Liver (tissue), 9 donors: ENCODE measurements around the gene DNM2. TPM values are rescaled to one million over a fixed set of nuclear protein-coding genes. Genes with fewer than 3 reads are reported as not detected.

Experiments used
- DNase-seq: peaks from one replicate; pipeline ENCODE4 v3.0.0-alpha.2; 2017; ENCODE audit warnings: low spot score
- H3K27ac ChIP-seq, 2 donors: one replicate each; pipeline ENCODE4 v1.7.0; 2013; ENCODE audit warnings: inconsistent platforms in 2 of 2, low read length in 2 of 2, control low read depth in 1 of 2, low read depth in 1 of 2, mild to moderate bottlenecking in 1 of 2
- H3K27me3 ChIP-seq, 4 donors: one replicate each; pipeline versions ENCODE4 v1.6.1 to v1.7.0; 2013; ENCODE audit warnings: low read length in 3 of 4, inconsistent platforms in 1 of 4, mild to moderate bottlenecking in 1 of 4, moderate library complexity in 1 of 4; ENCODE audit not compliant: control insufficient read depth in 4 of 4, insufficient read depth in 4 of 4
- H3K36me3 ChIP-seq, 4 donors: one replicate each; pipeline versions ENCODE4 v1.6.1 to v1.7.0; 2013; ENCODE audit warnings: low read length in 3 of 4, mild to moderate bottlenecking in 3 of 4, low read depth in 1 of 4, moderate library complexity in 1 of 4; ENCODE audit not compliant: control insufficient read depth in 4 of 4, insufficient read depth in 3 of 4
- H3K4me1 ChIP-seq, 4 donors: one replicate each; pipeline versions ENCODE4 v1.6.1 to v1.7.0; 2013; ENCODE audit warnings: low read length in 3 of 4, mild to moderate bottlenecking in 3 of 4, moderate library complexity in 1 of 4; ENCODE audit not compliant: control insufficient read depth in 4 of 4, insufficient read depth in 4 of 4
- H3K4me3 ChIP-seq, 3 donors: one replicate each; pipeline versions ENCODE4 v1.6.1 to v1.7.0; 2013; ENCODE audit warnings: low read length in 3 of 3, control low read depth in 1 of 3, low read depth in 1 of 3, mild to moderate bottlenecking in 1 of 3
- H3K9ac ChIP-seq, 2 donors: one replicate each; pipeline ENCODE4 v1.7.0; 2013; ENCODE audit warnings: low read length in 2 of 2, mild to moderate bottlenecking in 2 of 2, moderate library complexity in 2 of 2, control low read depth in 1 of 2, low read depth in 1 of 2
- H3K9me3 ChIP-seq, 4 donors: one replicate each; pipeline versions ENCODE4 v1.6.1 to v1.7.0; 2013; ENCODE audit warnings: low read length in 3 of 4; ENCODE audit not compliant: control insufficient read depth in 4 of 4
- EGR1 ChIP-seq, 2 donors: IDR thresholded peaks; 2 replicates each; pipeline ENCODE4 v1.6.1; 2016 to 2018; ENCODE audit warnings: antibody characterized with exemption in 2 of 2, low read depth in 2 of 2
- FOXA1 ChIP-seq: IDR thresholded peaks from 2 replicates; pipeline ENCODE4 v1.6.1; 2016; ENCODE audit warnings: antibody characterized with exemption
- GABPA ChIP-seq, 2 donors: IDR thresholded peaks in 1 of 2; conservative IDR thresholded peaks in 1 of 2; 2 replicates each; pipeline ENCODE4 v1.6.1; 2016; ENCODE audit warnings: antibody characterized with exemption in 2 of 2, mild to moderate bottlenecking in 1 of 2, moderate library complexity in 1 of 2
- HNF4A ChIP-seq, 2 donors: conservative IDR thresholded peaks; 2 replicates each; pipeline ENCODE4 v1.6.1; 2016; ENCODE audit warnings: antibody characterized with exemption in 2 of 2, mild to moderate bottlenecking in 2 of 2
- HNF4G ChIP-seq: IDR thresholded peaks from 2 replicates; pipeline ENCODE4 v1.6.1; 2016; ENCODE audit warnings: antibody characterized with exemption
- NR2F2 ChIP-seq: IDR thresholded peaks from 2 replicates; pipeline ENCODE4 v1.6.1; 2016; ENCODE audit warnings: antibody characterized with exemption
- RAD21 ChIP-seq, 2 donors: IDR thresholded peaks; 2 replicates each; pipeline ENCODE4 v1.6.1; 2016; ENCODE audit warnings: antibody characterized with exemption in 2 of 2, mild to moderate bottlenecking in 2 of 2
- RXRA ChIP-seq, 2 donors: IDR thresholded peaks; 2 replicates each; pipeline ENCODE4 v1.6.1; 2017 to 2018; ENCODE audit warnings: antibody characterized with exemption in 2 of 2, mild to moderate bottlenecking in 1 of 2
- SP1 ChIP-seq: IDR thresholded peaks from 2 replicates; pipeline ENCODE4 v1.6.1; 2018; ENCODE audit warnings: antibody characterized with exemption, mild to moderate bottlenecking
- TAF1 ChIP-seq: conservative IDR thresholded peaks from 2 replicates; pipeline ENCODE4 v1.6.1; 2016; ENCODE audit warnings: antibody characterized with exemption, mild to moderate bottlenecking
- YY1 ChIP-seq: IDR thresholded peaks from 2 replicates; pipeline ENCODE4 v1.6.1; 2016; ENCODE audit warnings: antibody characterized with exemption, mild to moderate bottlenecking
- WGBS: extraction: QIAGEN DNeasy Blood & Tissue Kit; methylation state at CpG from one replicate; pipeline ENCODE4 v1.1.7; 2013; 5-methylcytosine and 5-hydroxymethylcytosine counted together
- polyA plus RNA-seq, 2 donors: library from polyadenylated mRNA; stranded (reverse) in 1 of 2; unstranded in 1 of 2; fragments of 200-250 nt in 1 of 2; fragments of >200 nt in 1 of 2; fragmentation: Nextera tagmentation in 1 of 2; extraction: Ambion mirVana in 1 of 2; gene quantifications; one replicate each; pipeline versions ENCODE4 v1.2.1 to v1.2.3, GENCODE V29; 2013 to 2015
- total RNA-seq, 2 donors: library from RNA; depleted of rRNA; stranded (reverse); fragments of >200 nt; gene quantifications; one replicate each; pipeline ENCODE4 v1.2.3, GENCODE V29; 2014
- TF ChIP-seq, protein P1 (sequence below): IDR thresholded peaks from 2 replicates; pipeline ENCODE4 v1.6.1; 2016; ENCODE audit warnings: antibody characterized with exemption
- TF ChIP-seq, protein P2 (sequence below): IDR thresholded peaks from 2 replicates; pipeline ENCODE4 v1.6.1; 2016; ENCODE audit warnings: antibody characterized with exemption, mild to moderate bottlenecking
- TF ChIP-seq, protein P3 (sequence below): IDR thresholded peaks from 2 replicates; pipeline ENCODE4 v1.6.1; 2016; ENCODE audit warnings: antibody characterized with exemption
- TF ChIP-seq, protein P4 (sequence below): fragments of 150-350 bp; IDR thresholded peaks from 2 replicates; pipeline ENCODE4 v1.5.1; 2017; ENCODE audit warnings: improper control_type of control experiment, low read depth, low read length; ENCODE audit not compliant: missing input control
- TF ChIP-seq, protein P5 (sequence below): IDR thresholded peaks from 2 replicates; pipeline ENCODE4 v1.6.1; 2016; ENCODE audit warnings: antibody characterized with exemption
- donor health status: healthy.
- donor health status: healthy.
- donor health status: healthy.
- donor health status: healthy.
- donor health status: healthy.

Gene DNM2
- total and polyA plus RNA-seq, 4 donors = 23.1 to 95.1 (median 59.1) TPM

DNA sequence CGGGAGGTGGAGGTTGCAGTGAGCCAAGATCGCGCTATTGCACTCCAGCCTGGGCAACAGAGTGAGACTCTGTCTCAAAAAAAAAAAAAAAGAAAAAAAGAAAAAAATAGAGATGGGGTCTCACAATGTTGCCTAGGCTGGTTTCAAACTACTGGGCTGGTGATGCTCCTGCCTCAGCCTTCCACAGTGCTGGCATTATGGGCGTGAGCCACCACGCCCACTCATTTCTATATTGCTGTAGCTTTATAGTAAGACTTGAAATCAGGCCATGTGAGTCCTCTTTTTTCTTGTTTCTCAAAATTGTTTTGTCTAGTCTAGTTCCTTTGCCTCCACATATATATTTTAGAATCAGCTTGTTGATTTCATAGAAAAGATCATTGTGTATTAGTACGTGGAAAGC is 18.3 kb downstream of the DNM2 start:
- H3K4me1 ChIP-seq = peaks cover 0 to 8% (median under 1%) of the 10 kb centered on the region in 4 donors
- H3K27ac ChIP-seq = no peak overlapping the region
- peaks cover 0 to 2% (median 0%) of the 10 kb centered on the region in 4 donors for H3K36me3 ChIP-seq
- H3K4me3 ChIP-seq = no peak overlapping the region
- DNase-seq = no peak
- TF ChIP-seq, protein P1, sequence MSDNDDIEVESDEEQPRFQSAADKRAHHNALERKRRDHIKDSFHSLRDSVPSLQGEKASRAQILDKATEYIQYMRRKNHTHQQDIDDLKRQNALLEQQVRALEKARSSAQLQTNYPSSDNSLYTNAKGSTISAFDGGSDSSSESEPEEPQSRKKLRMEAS = no peak
- TF ChIP-seq FOXA1 = no peak
- no peak for TF ChIP-seq EGR1 (IDR thresholded peaks at IDR 0.05; ENCODE audit: low read depth in 2 of 2)
- no peak for TF ChIP-seq RXRA (IDR thresholded peaks at IDR 0.05)
- TF ChIP-seq, protein P2, sequence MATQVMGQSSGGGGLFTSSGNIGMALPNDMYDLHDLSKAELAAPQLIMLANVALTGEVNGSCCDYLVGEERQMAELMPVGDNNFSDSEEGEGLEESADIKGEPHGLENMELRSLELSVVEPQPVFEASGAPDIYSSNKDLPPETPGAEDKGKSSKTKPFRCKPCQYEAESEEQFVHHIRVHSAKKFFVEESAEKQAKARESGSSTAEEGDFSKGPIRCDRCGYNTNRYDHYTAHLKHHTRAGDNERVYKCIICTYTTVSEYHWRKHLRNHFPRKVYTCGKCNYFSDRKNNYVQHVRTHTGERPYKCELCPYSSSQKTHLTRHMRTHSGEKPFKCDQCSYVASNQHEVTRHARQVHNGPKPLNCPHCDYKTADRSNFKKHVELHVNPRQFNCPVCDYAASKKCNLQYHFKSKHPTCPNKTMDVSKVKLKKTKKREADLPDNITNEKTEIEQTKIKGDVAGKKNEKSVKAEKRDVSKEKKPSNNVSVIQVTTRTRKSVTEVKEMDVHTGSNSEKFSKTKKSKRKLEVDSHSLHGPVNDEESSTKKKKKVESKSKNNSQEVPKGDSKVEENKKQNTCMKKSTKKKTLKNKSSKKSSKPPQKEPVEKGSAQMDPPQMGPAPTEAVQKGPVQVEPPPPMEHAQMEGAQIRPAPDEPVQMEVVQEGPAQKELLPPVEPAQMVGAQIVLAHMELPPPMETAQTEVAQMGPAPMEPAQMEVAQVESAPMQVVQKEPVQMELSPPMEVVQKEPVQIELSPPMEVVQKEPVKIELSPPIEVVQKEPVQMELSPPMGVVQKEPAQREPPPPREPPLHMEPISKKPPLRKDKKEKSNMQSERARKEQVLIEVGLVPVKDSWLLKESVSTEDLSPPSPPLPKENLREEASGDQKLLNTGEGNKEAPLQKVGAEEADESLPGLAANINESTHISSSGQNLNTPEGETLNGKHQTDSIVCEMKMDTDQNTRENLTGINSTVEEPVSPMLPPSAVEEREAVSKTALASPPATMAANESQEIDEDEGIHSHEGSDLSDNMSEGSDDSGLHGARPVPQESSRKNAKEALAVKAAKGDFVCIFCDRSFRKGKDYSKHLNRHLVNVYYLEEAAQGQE = no peak
- no peak for TF ChIP-seq RAD21 (IDR thresholded peaks at IDR 0.05)
- no peak for TF ChIP-seq SP1
- TF ChIP-seq HNF4G = no peak
- TF ChIP-seq, protein P3, sequence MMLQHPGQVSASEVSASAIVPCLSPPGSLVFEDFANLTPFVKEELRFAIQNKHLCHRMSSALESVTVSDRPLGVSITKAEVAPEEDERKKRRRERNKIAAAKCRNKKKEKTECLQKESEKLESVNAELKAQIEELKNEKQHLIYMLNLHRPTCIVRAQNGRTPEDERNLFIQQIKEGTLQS = no peak
- no peak for TF ChIP-seq TAF1
- no peak for TF ChIP-seq HNF4A (conservative IDR thresholded peaks at IDR 0.05)
- no peak for TF ChIP-seq YY1
- TF ChIP-seq, protein P4, sequence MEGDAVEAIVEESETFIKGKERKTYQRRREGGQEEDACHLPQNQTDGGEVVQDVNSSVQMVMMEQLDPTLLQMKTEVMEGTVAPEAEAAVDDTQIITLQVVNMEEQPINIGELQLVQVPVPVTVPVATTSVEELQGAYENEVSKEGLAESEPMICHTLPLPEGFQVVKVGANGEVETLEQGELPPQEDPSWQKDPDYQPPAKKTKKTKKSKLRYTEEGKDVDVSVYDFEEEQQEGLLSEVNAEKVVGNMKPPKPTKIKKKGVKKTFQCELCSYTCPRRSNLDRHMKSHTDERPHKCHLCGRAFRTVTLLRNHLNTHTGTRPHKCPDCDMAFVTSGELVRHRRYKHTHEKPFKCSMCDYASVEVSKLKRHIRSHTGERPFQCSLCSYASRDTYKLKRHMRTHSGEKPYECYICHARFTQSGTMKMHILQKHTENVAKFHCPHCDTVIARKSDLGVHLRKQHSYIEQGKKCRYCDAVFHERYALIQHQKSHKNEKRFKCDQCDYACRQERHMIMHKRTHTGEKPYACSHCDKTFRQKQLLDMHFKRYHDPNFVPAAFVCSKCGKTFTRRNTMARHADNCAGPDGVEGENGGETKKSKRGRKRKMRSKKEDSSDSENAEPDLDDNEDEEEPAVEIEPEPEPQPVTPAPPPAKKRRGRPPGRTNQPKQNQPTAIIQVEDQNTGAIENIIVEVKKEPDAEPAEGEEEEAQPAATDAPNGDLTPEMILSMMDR = no peak
- WGBS = 92% methylated on average over 6 of the region's 6 CpGs
- H3K27me3 ChIP-seq = no peaks in the 10 kb centered on the region
- H3K9me3 ChIP-seq = no peaks in the 10 kb centered on the region
- H3K9ac ChIP-seq = no peak overlapping the region

DNA sequence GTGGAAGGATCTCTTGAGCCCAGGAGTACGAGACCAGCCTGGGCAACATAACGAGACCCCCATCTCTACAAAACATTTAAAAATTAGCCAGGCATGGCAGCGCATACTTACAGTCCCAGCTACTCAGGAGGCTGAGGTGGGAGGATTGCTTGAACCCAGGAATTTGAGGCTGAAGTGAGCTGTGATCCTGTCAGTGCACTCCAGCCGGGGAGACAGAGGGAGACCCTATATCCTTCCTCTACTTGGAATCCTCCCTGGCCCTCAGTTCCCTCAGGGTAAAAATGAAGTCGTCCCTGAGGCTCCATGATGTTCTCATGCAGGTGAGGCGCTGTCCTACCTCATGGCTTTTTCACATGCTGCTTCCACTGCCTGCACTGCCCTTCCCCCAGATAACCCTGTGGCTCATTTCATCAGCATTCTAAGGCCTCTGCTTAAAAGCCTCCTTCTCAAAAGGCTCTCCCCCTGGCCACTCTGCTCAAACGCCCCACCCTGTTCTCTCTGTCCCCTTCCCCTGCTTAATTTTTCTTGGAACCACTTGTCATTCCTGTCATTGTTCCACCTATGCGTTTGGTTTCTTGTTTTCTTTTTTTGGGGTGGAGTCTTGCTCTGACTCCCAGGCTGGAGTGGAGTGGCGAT is 19.2 kb downstream of the DNM2 start:
- H3K36me3 ChIP-seq = peaks cover 0 to 2% (median 0%) of the 10 kb centered on the region in 4 donors
- DNase-seq = no peak
- WGBS = 90% methylated on average over 9 of the region's 9 CpGs
- peaks cover 0 to 9% (median 1%) of the 10 kb centered on the region in 4 donors for H3K4me1 ChIP-seq
- no peaks in the 10 kb centered on the region for H3K27me3 ChIP-seq
- no peak overlapping the region for H3K4me3 ChIP-seq
- H3K9ac ChIP-seq = no peak overlapping the region
- H3K9me3 ChIP-seq = no peaks in the 10 kb centered on the region
- H3K27ac ChIP-seq = no peak overlapping the region
- TF ChIP-seq SP1 = no peak
- no peak for TF ChIP-seq GABPA (IDR thresholded peaks at IDR 0.05 in 1 of 2, conservative IDR thresholded peaks at IDR 0.05 in 1 of 2)
- TF ChIP-seq HNF4A (conservative IDR thresholded peaks at IDR 0.05) = no peak
- TF ChIP-seq, protein P5, sequence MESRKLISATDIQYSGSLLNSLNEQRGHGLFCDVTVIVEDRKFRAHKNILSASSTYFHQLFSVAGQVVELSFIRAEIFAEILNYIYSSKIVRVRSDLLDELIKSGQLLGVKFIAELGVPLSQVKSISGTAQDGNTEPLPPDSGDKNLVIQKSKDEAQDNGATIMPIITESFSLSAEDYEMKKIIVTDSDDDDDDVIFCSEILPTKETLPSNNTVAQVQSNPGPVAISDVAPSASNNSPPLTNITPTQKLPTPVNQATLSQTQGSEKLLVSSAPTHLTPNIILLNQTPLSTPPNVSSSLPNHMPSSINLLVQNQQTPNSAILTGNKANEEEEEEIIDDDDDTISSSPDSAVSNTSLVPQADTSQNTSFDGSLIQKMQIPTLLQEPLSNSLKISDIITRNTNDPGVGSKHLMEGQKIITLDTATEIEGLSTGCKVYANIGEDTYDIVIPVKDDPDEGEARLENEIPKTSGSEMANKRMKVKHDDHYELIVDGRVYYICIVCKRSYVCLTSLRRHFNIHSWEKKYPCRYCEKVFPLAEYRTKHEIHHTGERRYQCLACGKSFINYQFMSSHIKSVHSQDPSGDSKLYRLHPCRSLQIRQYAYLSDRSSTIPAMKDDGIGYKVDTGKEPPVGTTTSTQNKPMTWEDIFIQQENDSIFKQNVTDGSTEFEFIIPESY = no peak
- no peak for TF ChIP-seq YY1
- no peak for TF ChIP-seq NR2F2
- TF ChIP-seq, protein P4 = no peak
- TF ChIP-seq, protein P1 = no peak
- TF ChIP-seq FOXA1 = no peak
- TF ChIP-seq HNF4G = no peak
- TF ChIP-seq, protein P2 = no peak
- TF ChIP-seq RAD21 (IDR thresholded peaks at IDR 0.05) = no peak
- TF ChIP-seq RXRA (IDR thresholded peaks at IDR 0.05) = no peak
- no peak for TF ChIP-seq EGR1 (IDR thresholded peaks at IDR 0.05; ENCODE audit: low read depth in 2 of 2)
